H9 (cell line): ENCODE measurements around the gene NUDT16L1. TPM values are rescaled to one million over a fixed set of nuclear protein-coding genes. Genes with fewer than 3 reads are reported as not detected.

ENCODE experiments used
- DNase-seq: peaks from one replicate; pipeline ENCODE4 v3.0.0-alpha.2; 2017
- H2AFZ ChIP-seq: one replicate; pipeline ENCODE4 v1.6.1; 2013; ENCODE audit warnings: mild to moderate bottlenecking, low read length, control low read depth, moderate library complexity
- H2AK5ac ChIP-seq: 2 replicates; pipeline ENCODE4 v1.6.1; 2013; ENCODE audit warnings: low read length, control low read depth, mixed read lengths; ENCODE audit not compliant: insufficient read length
- H2BK120ac ChIP-seq: one replicate; pipeline ENCODE4 v1.6.1; 2013; ENCODE audit warnings: low read depth, mild to moderate bottlenecking, low read length, control low read depth, inconsistent platforms; ENCODE audit not compliant: poor library complexity, severe bottlenecking
- H2BK12ac ChIP-seq: 2 replicates; pipeline ENCODE4 v1.6.1; 2013; ENCODE audit warnings: low read length, control low read depth, mixed read lengths, low read depth; ENCODE audit not compliant: insufficient read length
- H2BK15ac ChIP-seq: 2 replicates; pipeline ENCODE4 v1.6.1; 2013; ENCODE audit warnings: low read depth, low read length, control low read depth
- H2BK20ac ChIP-seq: one replicate; pipeline ENCODE4 v1.6.1; 2013; ENCODE audit warnings: low read depth, mild to moderate bottlenecking, low read length, control low read depth, inconsistent platforms; ENCODE audit not compliant: poor library complexity, severe bottlenecking
- H2BK5ac ChIP-seq: 2 replicates; pipeline ENCODE4 v1.6.1; 2013; ENCODE audit warnings: low read length, control low read depth, mixed read lengths; ENCODE audit not compliant: insufficient read length
- H3K14ac ChIP-seq: 2 replicates; pipeline ENCODE4 v1.6.1; 2013; ENCODE audit warnings: low read length, control low read depth; ENCODE audit not compliant: insufficient read depth
- H3K18ac ChIP-seq: 2 replicates; pipeline ENCODE4 v1.6.1; 2013; ENCODE audit warnings: low read depth, mild to moderate bottlenecking, mixed read lengths, low read length, control low read depth; ENCODE audit not compliant: insufficient read length
- H3K23ac ChIP-seq: 2 replicates; pipeline ENCODE4 v1.6.1; 2013; ENCODE audit warnings: low read length, control low read depth, mixed read lengths, low read depth; ENCODE audit not compliant: insufficient read length
- H3K23me2 ChIP-seq: 2 replicates; pipeline ENCODE4 v1.6.1; 2013; ENCODE audit warnings: low read depth, mild to moderate bottlenecking, mixed read lengths, low read length, control low read depth; ENCODE audit not compliant: insufficient read length, poor library complexity, severe bottlenecking
- H3K27ac ChIP-seq: 2 replicates; pipeline ENCODE4 v1.5.1; 2013; ENCODE audit warnings: low read length, control low read depth, mixed read lengths, low read depth; ENCODE audit not compliant: insufficient read length
- H3K27me3 ChIP-seq: 2 replicates; pipeline ENCODE4 v1.6.1; 2013; ENCODE audit warnings: low read length, control low read depth, inconsistent platforms; ENCODE audit not compliant: insufficient read depth
- H3K4ac ChIP-seq: 2 replicates; pipeline ENCODE4 v1.6.1; 2013; ENCODE audit warnings: low read depth, mild to moderate bottlenecking, control low read depth, inconsistent platforms, low read length, moderate library complexity
- H3K4me1 ChIP-seq: 2 replicates; pipeline ENCODE4 v1.6.1; 2013; ENCODE audit warnings: low read length, control low read depth, inconsistent platforms; ENCODE audit not compliant: insufficient read depth
- H3K4me2 ChIP-seq: 2 replicates; pipeline ENCODE4 v1.6.1; 2013; ENCODE audit warnings: low read length, control low read depth, mixed read lengths; ENCODE audit not compliant: insufficient read length, insufficient read depth
- H3K56ac ChIP-seq: 2 replicates; pipeline ENCODE4 v1.6.1; 2013; ENCODE audit warnings: low read depth, mild to moderate bottlenecking, mixed read lengths, low read length, control low read depth; ENCODE audit not compliant: insufficient read length
- H3K79me1 ChIP-seq: 2 replicates; pipeline ENCODE4 v1.6.1; 2013; ENCODE audit warnings: low read depth, mild to moderate bottlenecking, moderate library complexity, low read length, control low read depth, inconsistent platforms; ENCODE audit not compliant: insufficient read depth, poor library complexity, severe bottlenecking
- H3K79me2 ChIP-seq: 2 replicates; pipeline ENCODE4 v1.6.1; 2013; ENCODE audit warnings: low read length, control low read depth, inconsistent platforms; ENCODE audit not compliant: insufficient read depth
- H3K9ac ChIP-seq: 2 replicates; pipeline ENCODE4 v1.6.1; 2013; ENCODE audit warnings: low read length, control low read depth, mixed read lengths; ENCODE audit not compliant: insufficient read length; ENCODE audit errors: extremely low read depth
- H3K9me3 ChIP-seq: one replicate; pipeline ENCODE4 v1.6.1; 2013; ENCODE audit warnings: low read depth, low read length, inconsistent platforms; ENCODE audit not compliant: control insufficient read depth
- H3T11ph ChIP-seq: one replicate; pipeline ENCODE4 v1.6.1; 2013; ENCODE audit warnings: mild to moderate bottlenecking, low read length, control low read depth, inconsistent platforms
- H4K20me1 ChIP-seq: one replicate; pipeline ENCODE4 v1.6.1; 2013; ENCODE audit not compliant: control insufficient read depth, insufficient read length, insufficient read depth
- H4K5ac ChIP-seq: 2 replicates; pipeline ENCODE4 v1.6.1; 2013; ENCODE audit warnings: low read depth, mild to moderate bottlenecking, mixed read lengths, low read length, control low read depth; ENCODE audit not compliant: insufficient read length
- H4K8ac ChIP-seq: replicated peaks from 2 replicates; pipeline ENCODE4 v1.6.1; 2013; ENCODE audit warnings: low read length, control low read depth, mixed read lengths, low read depth; ENCODE audit not compliant: insufficient read length
- H4K91ac ChIP-seq: 2 replicates; pipeline ENCODE4 v1.6.1; 2013; ENCODE audit warnings: low read depth, mild to moderate bottlenecking, moderate library complexity, mixed read lengths, low read length, control low read depth; ENCODE audit not compliant: insufficient read length
- H3K27ac Mint-ChIP-seq, 3 experiments: 2 replicates in 2 of 3; 3 replicates in 1 of 3; pipeline ENCODE4 v1.8.0; 2020 to 2021; ENCODE audit warnings: mixed read lengths in 3 of 3, mild to moderate bottlenecking in 1 of 3, moderate library complexity in 1 of 3
- H3K27me3 Mint-ChIP-seq: 2 replicates; pipeline ENCODE4 v1.8.0; 2021; ENCODE audit warnings: low read depth, mild to moderate bottlenecking, moderate library complexity, mixed read lengths
- H3K36me3 Mint-ChIP-seq, 3 experiments: 2 replicates in 2 of 3; 3 replicates in 1 of 3; pipeline ENCODE4 v1.8.0; 2020 to 2021; ENCODE audit warnings: low read depth in 3 of 3, mixed read lengths in 3 of 3; ENCODE audit not compliant: insufficient read depth in 1 of 3
- H3K4me1 Mint-ChIP-seq, 2 experiments: 2 replicates each; pipeline ENCODE4 v1.8.0; 2020; ENCODE audit warnings: mixed read lengths in 2 of 2
- H3K4me3 Mint-ChIP-seq, 2 experiments: 2 replicates in 1 of 2; 3 replicates in 1 of 2; pipeline ENCODE4 v1.8.0; 2020 to 2021; ENCODE audit warnings: mild to moderate bottlenecking in 2 of 2, mixed read lengths in 2 of 2, moderate library complexity in 1 of 2
- H3K9me3 Mint-ChIP-seq, 2 experiments: 2 replicates in 1 of 2; 3 replicates in 1 of 2; pipeline ENCODE4 v1.8.0; 2020; ENCODE audit warnings: mild to moderate bottlenecking in 2 of 2, mixed read lengths in 2 of 2, moderate library complexity in 1 of 2
- WGBS: extraction: QIAGEN DNeasy Blood & Tissue Kit; methylation state at CpG from one replicate; pipeline ENCODE4 v1.1.7; 2013; ENCODE audit warnings: missing lambda C conversion rate, low lambda C conversion rate, mixed read lengths; ENCODE audit not compliant: insufficient read length; ENCODE audit errors: extremely low coverage; 5-methylcytosine and 5-hydroxymethylcytosine counted together
- total RNA-seq: library from RNA; stranded (reverse); gene quantifications from 2 replicates; pipeline ENCODE4 v1.2.1, GENCODE V29; 2021
- TF ChIP-seq, protein P1 (sequence below): fragments of 200-600 bp; sonication (generic); conservative IDR thresholded peaks from 3 replicates; pipeline ENCODE4 v1.8.0; 2021; ENCODE audit warnings: antibody characterized with exemption, mild to moderate bottlenecking

The NUDT16L1 gene
- total RNA-seq, 1 experiment from 2014 or later, result 49.4 TPM

DNA sequence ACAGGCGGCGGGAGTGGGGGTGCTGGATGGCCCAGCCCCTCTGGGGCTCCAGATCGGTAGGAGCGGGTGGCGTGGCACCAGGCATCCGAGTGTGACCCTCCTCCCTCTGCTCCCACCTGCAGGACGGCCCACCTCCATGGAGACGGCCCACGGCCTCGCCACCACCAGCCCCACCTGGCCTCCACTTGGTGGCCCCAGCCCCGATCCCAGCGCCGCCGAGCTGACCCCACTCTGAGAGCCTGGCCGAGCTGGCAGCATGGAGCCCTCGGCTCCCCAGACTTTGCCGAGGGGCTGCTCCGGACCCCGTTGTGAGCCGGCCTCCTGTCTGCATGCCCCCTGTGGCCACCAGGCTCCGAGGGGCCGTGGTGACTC, 4.7 kb upstream of the NUDT16L1 start:
- Histone ChIP-seq H2BK5ac (no peak overlapping the region), H3K79me2 (no peaks in the 10 kb centered on the region), H2AFZ (no peak overlapping the region), H3K79me1 (no peaks in the 10 kb centered on the region), H3K27me3 (no peaks in the 10 kb centered on the region), H4K8ac (no peak overlapping the region), H2BK12ac (no peak overlapping the region), H4K5ac (no peak overlapping the region), H3K9me3 (no peaks in the 10 kb centered on the region), H3K4me1 (no peaks in the 10 kb centered on the region), H2BK15ac (no peak overlapping the region), H3K23ac (no peak overlapping the region), H3K23me2 (peaks cover 3% of the 10 kb centered on the region), H4K91ac (no peak overlapping the region), H3K14ac (no peak overlapping the region), H3K4ac (no peak overlapping the region), H2BK20ac (no peak overlapping the region), H3K18ac (no peak overlapping the region), H3T11ph (no peak overlapping the region), H2BK120ac (no peak overlapping the region), H3K27ac (no peak overlapping the region), H4K20me1 (no peaks in the 10 kb centered on the region), H2AK5ac (no peak overlapping the region), H3K9ac (no peak overlapping the region), H3K4me2 (no peak overlapping the region), H3K56ac (no peak overlapping the region)
- peaks cover 2 to 3% of the 10 kb centered on the region in 2 experiments; a peak in 2 of 4 replicates for H3K4me1 Mint-ChIP-seq
- H3K27me3 Mint-ChIP-seq, result peaks cover 2% of the 10 kb centered on the region; the same call in 1 of the 2 replicates
- no peaks in the 10 kb centered on the region for H3K9me3 Mint-ChIP-seq
- TF ChIP-seq, protein P1, sequence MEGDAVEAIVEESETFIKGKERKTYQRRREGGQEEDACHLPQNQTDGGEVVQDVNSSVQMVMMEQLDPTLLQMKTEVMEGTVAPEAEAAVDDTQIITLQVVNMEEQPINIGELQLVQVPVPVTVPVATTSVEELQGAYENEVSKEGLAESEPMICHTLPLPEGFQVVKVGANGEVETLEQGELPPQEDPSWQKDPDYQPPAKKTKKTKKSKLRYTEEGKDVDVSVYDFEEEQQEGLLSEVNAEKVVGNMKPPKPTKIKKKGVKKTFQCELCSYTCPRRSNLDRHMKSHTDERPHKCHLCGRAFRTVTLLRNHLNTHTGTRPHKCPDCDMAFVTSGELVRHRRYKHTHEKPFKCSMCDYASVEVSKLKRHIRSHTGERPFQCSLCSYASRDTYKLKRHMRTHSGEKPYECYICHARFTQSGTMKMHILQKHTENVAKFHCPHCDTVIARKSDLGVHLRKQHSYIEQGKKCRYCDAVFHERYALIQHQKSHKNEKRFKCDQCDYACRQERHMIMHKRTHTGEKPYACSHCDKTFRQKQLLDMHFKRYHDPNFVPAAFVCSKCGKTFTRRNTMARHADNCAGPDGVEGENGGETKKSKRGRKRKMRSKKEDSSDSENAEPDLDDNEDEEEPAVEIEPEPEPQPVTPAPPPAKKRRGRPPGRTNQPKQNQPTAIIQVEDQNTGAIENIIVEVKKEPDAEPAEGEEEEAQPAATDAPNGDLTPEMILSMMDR, result no peak
- H3K36me3 Mint-ChIP-seq, result peaks cover 1 to 27% (median 26%) of the 10 kb centered on the region in 3 experiments; a peak in 6 of 7 replicates
- no CpG with 5 or more reads among the region's 22 CpGs for WGBS
- H3K4me3 Mint-ChIP-seq, result no peak overlapping the region; a peak in 1 of 5 replicates
- no peak overlapping the region for H3K27ac Mint-ChIP-seq
- DNase-seq, result no peak
